Adrenal gland (tissue), 12 donors: ENCODE results near the gene DKK3. TPM values are rescaled to one million over a fixed set of nuclear protein-coding genes. Genes with fewer than 3 reads are reported as not detected.

Experiments used
- DNase-seq, 7 donors: peaks; one replicate each; pipeline ENCODE4 v3.0.0-alpha.2; 2019 to 2020
- H3K27ac ChIP-seq, 5 donors: fragments of 200-600 bp; sonication (generic) in 4 of 5; 1 replicate in 3 of 5; 2 replicates in 2 of 5; pipeline versions ENCODE4 v1.5.1 to v1.8.0; 2016 to 2020; ENCODE audit warnings: mild to moderate bottlenecking in 1 of 5
- H3K27me3 ChIP-seq: fragments of 200-600 bp; 2 replicates; pipeline ENCODE4 v1.8.0; 2021
- H3K36me3 ChIP-seq, 2 donors: fragments of 200-600 bp; replicated peaks in 1 of 2; 1 replicate in 1 of 2; 2 replicates in 1 of 2; pipeline versions ENCODE4 v1.5.1 to v1.8.0; 2018 to 2022
- H3K4me1 ChIP-seq, 2 donors: fragments of 200-600 bp; replicated peaks in 1 of 2; 1 replicate in 1 of 2; 2 replicates in 1 of 2; pipeline versions ENCODE4 v1.5.1 to v1.8.0; 2018 to 2021
- H3K4me3 ChIP-seq, 4 donors: fragments of 200-600 bp; sonication (generic) in 3 of 4; one replicate each; pipeline ENCODE4 v1.5.1; 2016 to 2018
- H3K9me3 ChIP-seq, 3 donors: fragments of 200-600 bp; sonication (generic) in 1 of 3; replicated peaks in 1 of 3; 1 replicate in 2 of 3; 2 replicates in 1 of 3; pipeline versions ENCODE4 v1.5.1 to v1.8.0; 2016 to 2021
- CTCF ChIP-seq, 6 experiments: fragments of 450-650 bp in 4 of 6; fragments of 200-600 bp in 2 of 6; sonication (generic) in 1 of 6; IDR thresholded peaks; 1 replicate in 5 of 6; 2 replicates in 1 of 6; pipeline versions ENCODE4 v1.5.1 to v1.8.0; 2016 to 2021; ENCODE audit warnings: antibody characterized with exemption in 6 of 6, mild to moderate bottlenecking in 2 of 6, moderate library complexity in 1 of 6
- POLR2A ChIP-seq, 2 donors: fragments of 450-650 bp; IDR thresholded peaks; one replicate each; pipeline ENCODE4 v1.6.1; 2017; ENCODE audit warnings: antibody characterized with exemption in 2 of 2, mild to moderate bottlenecking in 2 of 2, moderate library complexity in 1 of 2
- WGBS, 4 donors: extraction: QIAGEN DNeasy Blood & Tissue Kit in 2 of 4; methylation state at CpG; one replicate each; pipeline versions ENCODE4 v1.1.5 to v1.1.7; 2013 to 2017; 5-methylcytosine and 5-hydroxymethylcytosine counted together
- intact Hi-C, 2 donors: fragments of 100-400 bp; cut with DNase I; formaldehyde crosslinking; loops; one replicate each; pipeline versions ENCODE4 v1.14.1 to v1.15.0; 2022 to 2023
- polyA plus RNA-seq, 3 donors: library from polyadenylated mRNA; stranded (reverse); fragments of 200-250 nt in 2 of 3; fragments of 350-450 nt in 1 of 3; fragmentation: Illumina TruSeq in 1 of 3; extraction: RNeasy Lipid Tissue Mini Kit (QIAGEN cat#74804) in 1 of 3; gene quantifications; one replicate each; pipeline ENCODE4 v1.2.3, GENCODE V29; 2013 to 2014
- total RNA-seq, 9 donors: library from RNA; depleted of rRNA in 4 of 9; stranded (reverse); fragments of >200 nt in 4 of 9; fragments of 120-200 nt in 1 of 9; fragmentation: NEBNext Ultra II Directional in 1 of 9; extraction: Animal tissue kit (Norgen Biotek cat#: 25700) in 1 of 9; gene quantifications; one replicate each; pipeline versions ENCODE4 v1.1.0 to v1.2.4, GENCODE V29; 2013 to 2023
- donor health status: healthy with polysubstance abuse.
- donor health status: Bipolar disorder and iron deficiency.
- donor health status: DM: yes; HTN: yes; CAD: no.
- donor health status: DM: no; HTN: no; CAD: no.
- donor health status: DM: no; HTN: no; CAD: no.
- donor health status: DM: yes; HTN: yes; CAD: no.

Gene DKK3
- total and polyA plus RNA-seq, 12 donors, result 19.7 to 330 (median 103) TPM

- H3K4me3 ChIP-seq, result no peak overlapping the region
- peaks cover 0 to 14% of the 10 kb centered on the region in 2 donors for H3K4me1 ChIP-seq
- no peaks in the 10 kb centered on the region for H3K36me3 ChIP-seq
- 87 to 91% (median 90%) methylated on average over 7 to 8 of the region's 8 CpGs for WGBS, 4 donors
- peak overlapping the region in 1 of 5 donors; percentile 73 for H3K27ac ChIP-seq
- intact Hi-C loops, result loop anchor here in 1 of 2 donors (10.0 kb wide), 1 partner anchor 50 kb away; no protein-coding TSS in a partner anchor
- no peaks in the 10 kb centered on the region for H3K9me3 ChIP-seq
- TF ChIP-seq CTCF (IDR thresholded peaks at IDR 0.05) (no peak), POLR2A (IDR thresholded peaks at IDR 0.05) (no peak)
- peak in 2 of 7 donors; percentile 21 to 46 for DNase-seq
- no peaks in the 10 kb centered on the region for H3K27me3 ChIP-seq
These were observed 23.3 kb downstream of the DKK3 start for GRCh38 chr11:11985016-11985715.

- Histone ChIP-seq H3K9me3 (no peaks in the 10 kb centered on the region), H3K4me1 (peaks cover 0 to 15% of the 10 kb centered on the region in 2 donors), H3K27ac (no peak overlapping the region), H3K4me3 (no peak overlapping the region), H3K36me3 (no peaks in the 10 kb centered on the region), H3K27me3 (no peaks in the 10 kb centered on the region)
- 75 to 78% (median 77%) methylated on average over 5 of the region's 5 CpGs for WGBS, 4 donors
- intact Hi-C loops, result loop anchor here in 1 of 2 donors (10.0 kb wide), 1 partner anchor 50 kb away; no protein-coding TSS in a partner anchor
- no peak for TF ChIP-seq POLR2A (IDR thresholded peaks at IDR 0.05)
- no peak for TF ChIP-seq CTCF (IDR thresholded peaks at IDR 0.05)
- DNase-seq, result peak in 2 of 7 donors; percentile 6 to 35
These were observed 23.9 kb downstream of the DKK3 start for GRCh38 chr11:11984563-11984962.

GRCh38 chr11:11983427-11983826 lies 25.0 kb downstream of the DKK3 start:
- 70 to 95% (median 86%) methylated on average over 2 to 5 of the region's 5 CpGs for WGBS, 4 donors
- no peak for TF ChIP-seq POLR2A (IDR thresholded peaks at IDR 0.05)
- no peak for TF ChIP-seq CTCF (IDR thresholded peaks at IDR 0.05)
- Histone ChIP-seq H3K4me3 (no peak overlapping the region), H3K9me3 (no peaks in the 10 kb centered on the region), H3K36me3 (no peaks in the 10 kb centered on the region), H3K27ac (peak overlapping the region in 1 of 5 donors; percentile 46), H3K27me3 (no peaks in the 10 kb centered on the region), H3K4me1 (peaks cover 0 to 27% of the 10 kb centered on the region in 2 donors)
- DNase-seq, result peak in 1 of 7 donors; percentile 11
- intact Hi-C loops, result loop anchor here in 1 of 2 donors (10.0 kb wide), 1 partner anchor 51 kb away; no protein-coding TSS in a partner anchor

- Histone ChIP-seq H3K4me1 (peaks cover under 1 to 30% of the 10 kb centered on the region in 2 donors), H3K27ac (peak overlapping the region in 2 of 5 donors; percentile 34 to 46), H3K27me3 (no peaks in the 10 kb centered on the region), H3K9me3 (no peaks in the 10 kb centered on the region), H3K4me3 (no peak overlapping the region), H3K36me3 (no peaks in the 10 kb centered on the region)
- TF ChIP-seq POLR2A (IDR thresholded peaks at IDR 0.05), result no peak
- TF ChIP-seq CTCF (IDR thresholded peaks at IDR 0.05), result no peak
- WGBS, 4 donors, result 56 to 83% (median 77%) methylated on average over 2 of the region's 2 CpGs
- intact Hi-C loops, result loop anchor here in 1 of 2 donors (10.0 kb wide), 1 partner anchor 52 kb away; no protein-coding TSS in a partner anchor
- DNase-seq, result peak in 1 of 7 donors; percentile 11
These were observed 25.5 kb downstream of the DKK3 start for GRCh38 chr11:11982975-11983374.
